Measurements from ENCODE around the gene PCDH10. TPM values are rescaled to one million over a fixed set of nuclear protein-coding genes. Genes with fewer than 3 reads are reported as not detected.
A peak's percentile ranks its signal among the peaks of the same experiment; 100 is the strongest.

PCDH10 gene
- total and polyA plus RNA-seq, 10 of the 15 experiments (the other 5 are each of a cell fraction or from before 2014, with no cell fraction given): under 0.01 to 0.38 (median 0.02) TPM; not detected in 6

DNA sequence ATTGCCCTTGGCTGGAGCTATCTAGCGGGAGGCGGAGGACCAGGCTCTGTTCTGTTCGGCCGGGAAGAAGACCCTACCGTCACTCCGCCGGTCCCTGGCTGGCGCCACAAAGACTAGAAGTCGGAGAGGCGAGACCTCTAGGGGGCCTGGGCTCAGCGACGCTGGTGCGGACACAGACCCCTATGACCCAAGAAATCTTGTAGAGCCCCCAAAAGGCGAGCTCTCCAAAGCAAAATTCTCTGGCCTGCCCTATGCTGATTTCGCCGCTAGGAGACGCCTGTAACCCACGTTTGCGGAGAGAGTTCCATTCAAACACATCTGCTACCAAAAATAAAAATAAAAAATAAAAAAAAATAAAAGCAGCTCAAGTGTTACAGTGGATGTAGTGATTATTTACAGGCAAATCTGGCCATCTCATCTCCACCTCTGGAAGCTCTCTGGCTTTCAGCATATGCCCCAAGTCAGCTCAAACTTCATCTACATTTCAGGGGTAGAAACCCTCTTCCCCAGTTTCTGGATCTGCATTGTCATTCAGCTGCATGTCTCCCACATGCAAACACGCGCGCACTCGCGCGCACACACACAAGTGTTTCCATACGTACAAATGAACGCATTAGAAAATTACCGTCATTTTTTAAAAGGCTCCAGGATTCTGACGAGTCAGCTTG is 2.4 kb upstream of the PCDH10 start:
- Histone ChIP-seq H3K36me3 (ENCODE audit: control insufficient read depth in 2 of 2, insufficient read depth in 2 of 2, low read length in 1 of 2) (no peaks in the 10 kb centered on the region), H3K4me2 (ENCODE audit: control insufficient read depth, insufficient read depth) (no peak overlapping the region), H3K4me1 (ENCODE audit: control insufficient read depth, insufficient read depth, low read length) (no peaks in the 10 kb centered on the region), H4K20me1 (ENCODE audit: control insufficient read depth, insufficient read depth) (no peaks in the 10 kb centered on the region), H3K27ac (ENCODE audit: control insufficient read depth, insufficient read depth) (no peak overlapping the region), H3K9ac (ENCODE audit: control insufficient read depth, insufficient read depth, low read length) (no peak overlapping the region), H3K4me3 (no peak overlapping the region), H3K9me3 (replicated peaks; ENCODE audit: control insufficient read depth, insufficient read depth, low read length) (no peaks in the 10 kb centered on the region; the same call in 1 of the 3 replicates), H3K27me3 (replicated peaks in 1 of 2; ENCODE audit: control insufficient read depth in 2 of 2, insufficient read depth in 2 of 2, low read length in 1 of 2) (peaks cover 9 to 15% of the 10 kb centered on the region in 2 experiments), H2AFZ (ENCODE audit: control insufficient read depth, low read depth, low read length) (no peak overlapping the region), H3K79me2 (ENCODE audit: control insufficient read depth, insufficient read depth, low read length) (no peaks in the 10 kb centered on the region)
- ATAC-seq: peak; percentile 84
- WGBS (ENCODE audit: insufficient coverage, insufficient replicate concordance, low lambda C conversion rate, missing lambda C conversion rate): 17% methylated on average over 29 of the region's 29 CpGs
- BruUV-seq (replicated peaks): no TSS peak
- no peak for FAIRE-seq
- ChIA-PET CTCF (interaction anchor here (0.5 to 1.7 kb wide), 16 partner anchors 8 to 1760 kb away, joined by 3 to 12 read pairs (median 3); no protein-coding TSS in a partner anchor), SMC1A (ENCODE audit: uncharacterized antibody, unreplicated experiment) (interaction anchor here (0.5 to 1.6 kb wide), 9 partner anchors 8 to 1318 kb away, joined by 3 to 6 read pairs (median 3); no protein-coding TSS in a partner anchor), POLR2A (no interaction called here), RAD21 (ENCODE audit: unreplicated experiment) (interaction anchor here (0.8 to 1.7 kb wide), 11 partner anchors 9 to 774 kb away, joined by 3 to 7 read pairs (median 4); no protein-coding TSS in a partner anchor)
- no peak for DNase-seq (ENCODE audit: low read depth, low spot score)
- intact Hi-C loops (cut with micrococcal nuclease; ENCODE audit: unreplicated experiment) (loop anchor here (5.0 kb wide), 2 partner anchors 336 to 1761 kb away; no protein-coding TSS in a partner anchor), in situ Hi-C loops (cut with MboI) (loop anchor here (25.0 kb wide), 1 partner anchor 1791 kb away; no protein-coding TSS in a partner anchor)
- TF ChIP-seq SMC3 (IDR thresholded peaks at IDR 0.05; ENCODE audit: borderline replicate concordance, low read length) (peak; percentile 51; the same call in 1 of the 2 replicates), YY1 (IDR thresholded peaks at IDR 0.05; ENCODE audit: low read depth, low read length) (peak; percentile 44; the same call in 1 of the 2 replicates), RUNX3 (IDR thresholded peaks at IDR 0.05; ENCODE audit: low read length) (no peak), ESRRA (IDR thresholded peaks at IDR 0.05; ENCODE audit: low read length) (no peak), RAD21 (IDR thresholded peaks at IDR 0.05; ENCODE audit: insufficient read depth, low read depth, low read length) (peak; percentile 91), ETV6 (conservative IDR thresholded peaks at IDR 0.05 in 1 of 2, IDR thresholded peaks at IDR 0.05 in 1 of 2; ENCODE audit: borderline replicate concordance in 1 of 2, low read depth in 1 of 2) (no peak), CTCF (IDR thresholded peaks at IDR 0.05 in 2 of 3, conservative IDR thresholded peaks at IDR 0.05 in 1 of 3; ENCODE audit: control insufficient read depth in 2 of 3, extremely low read depth in 1 of 3, insufficient read depth in 1 of 3, low read depth in 3 of 3, low read length in 3 of 3) (peak; percentile 80 to 86 (median 82))
